ENCODE measurements around the gene STARD7.
"Not testable (repeated sequence)": the region's sequence is repeated elsewhere in the genome, so short reads cannot be mapped to it uniquely, and the experiment has no call there.

Gene STARD7

DNA sequence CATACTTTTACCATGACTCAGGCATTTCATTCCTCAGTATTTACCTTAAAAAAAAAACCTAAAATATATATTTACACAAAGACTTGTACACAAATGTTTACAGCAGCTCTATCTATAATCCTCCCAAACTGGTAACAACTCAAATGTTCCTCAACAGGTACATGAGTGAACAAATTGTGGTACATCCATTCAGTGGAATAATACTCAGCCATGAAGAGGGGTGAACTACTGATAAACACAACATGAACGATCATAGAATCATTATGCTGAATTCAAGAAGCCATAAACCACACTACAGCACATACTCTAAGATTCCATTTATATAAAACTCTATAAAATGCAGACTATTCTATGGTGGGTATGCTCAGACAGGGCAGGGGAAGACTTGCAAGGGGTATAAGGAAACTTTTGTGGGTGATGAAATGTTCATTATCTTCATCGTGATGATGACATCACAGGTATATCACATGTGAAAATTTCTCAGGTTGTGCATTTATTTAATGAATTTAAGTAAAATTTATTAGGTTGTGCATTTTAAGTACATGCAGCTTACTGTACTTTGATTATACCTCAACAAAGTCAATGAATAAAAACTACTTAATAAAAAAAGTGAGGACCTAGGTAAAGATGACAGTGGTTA lies 38.6 kb downstream of the STARD7 start:
- DNase-seq (ENCODE audit: low read depth, low spot score) = no peak
- Histone ChIP-seq H3K9me3 (ENCODE audit: low read depth, low read length) (no peaks in the 10 kb centered on the region), H3K27ac (no peak overlapping the region), H3K4me3 (no peak overlapping the region), H3K9ac (ENCODE audit: insufficient read length) (no peak overlapping the region), H3K36me3 (ENCODE audit: insufficient read depth, low read length) (no peaks in the 10 kb centered on the region)
- TF ChIP-seq POLR2AphosphoS5 (IDR thresholded peaks at IDR 0.05; ENCODE audit: borderline replicate concordance, low read depth, low read length) (no peak), FOXP2 (optimal IDR thresholded peaks at IDR 0.05; ENCODE audit: control extremely low read depth, extremely low read length, insufficient read depth) (no peak), EZH2 (IDR thresholded peaks at IDR 0.05) (no peak)

DNA sequence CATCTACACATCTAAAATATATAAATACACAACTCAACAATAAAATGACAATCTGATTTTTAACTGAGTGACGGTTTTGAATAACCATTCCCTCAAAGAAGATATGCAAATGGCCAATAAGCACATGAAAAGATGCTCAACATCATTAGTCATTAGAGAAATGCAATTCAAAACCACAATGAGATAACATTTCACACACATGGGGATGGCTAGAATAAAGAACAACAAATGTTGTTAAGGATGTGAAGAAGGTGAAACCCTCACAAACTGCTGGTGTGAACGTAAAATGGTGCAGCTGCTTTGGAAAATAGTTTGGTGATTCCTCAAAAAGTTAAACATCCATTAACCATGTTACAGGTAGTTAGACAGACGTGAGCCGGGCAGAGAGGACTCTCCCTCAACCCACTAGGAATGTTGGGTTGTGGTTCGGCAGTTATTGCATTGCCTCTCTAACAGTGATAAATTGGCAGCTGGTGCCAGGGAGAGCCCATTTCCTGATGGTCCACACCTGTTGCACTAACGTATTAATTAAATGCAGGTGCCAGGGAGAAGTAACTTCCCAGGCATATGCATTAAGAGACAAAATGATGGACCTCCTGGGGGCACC lies 41.1 kb downstream of the STARD7 start:
- no peak overlapping the region for H3K9ac ChIP-seq (ENCODE audit: insufficient read length)
- H3K36me3 ChIP-seq (ENCODE audit: insufficient read depth, low read length) = no peaks in the 10 kb centered on the region
- H3K27ac ChIP-seq = no peak overlapping the region
- no peak overlapping the region for H3K4me3 ChIP-seq
- H3K9me3 ChIP-seq (ENCODE audit: low read depth, low read length) = no peaks in the 10 kb centered on the region
- TF ChIP-seq EZH2 (IDR thresholded peaks at IDR 0.05) = no peak
- no peak for DNase-seq (ENCODE audit: low read depth, low spot score)

DNA sequence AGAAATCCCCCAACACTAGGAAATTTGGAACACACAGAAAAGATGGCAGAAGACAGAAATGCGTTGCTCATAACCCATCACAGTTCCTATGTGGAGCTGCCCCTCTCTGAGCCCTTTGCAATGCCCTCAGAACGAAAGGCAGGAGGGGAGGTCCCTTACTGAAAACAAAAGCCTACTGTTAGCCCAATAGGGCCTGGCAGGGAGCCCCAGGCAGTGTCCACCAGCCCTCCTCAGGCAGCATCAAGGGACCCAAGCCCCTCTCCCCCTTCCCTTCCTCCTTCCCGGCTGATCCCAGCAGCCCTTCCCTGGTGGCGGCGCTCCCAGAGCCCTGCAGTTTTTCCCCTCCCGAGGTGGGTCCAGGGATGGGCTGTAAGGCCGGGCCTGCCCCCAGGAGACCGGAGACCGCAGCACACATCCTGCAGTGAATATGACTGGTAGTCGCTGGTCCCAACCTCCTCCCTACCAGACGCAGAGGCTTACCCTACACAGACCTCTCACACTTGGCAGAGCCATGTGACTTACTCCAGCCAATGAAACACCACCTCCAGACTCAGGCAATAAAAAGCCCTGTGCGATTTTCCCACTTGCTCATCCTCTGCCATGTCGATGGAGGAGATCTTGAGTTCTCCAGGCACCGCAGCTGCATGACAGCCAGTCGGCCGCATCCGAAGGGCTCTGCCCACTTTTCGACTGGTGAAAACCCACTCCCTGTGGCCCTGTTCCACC lies 44.0 kb downstream of the STARD7 start:
- Histone ChIP-seq H3K9me3 (ENCODE audit: low read depth, low read length) (no peaks in the 10 kb centered on the region), H3K4me3 (no peak overlapping the region), H3K36me3 (ENCODE audit: insufficient read depth, low read length) (no peaks in the 10 kb centered on the region), H3K27ac (no peak overlapping the region), H3K9ac (ENCODE audit: insufficient read length) (no peak overlapping the region)
- TF ChIP-seq POLR2AphosphoS5 (IDR thresholded peaks at IDR 0.05; ENCODE audit: borderline replicate concordance, low read depth, low read length) (no peak), FOXP2 (optimal IDR thresholded peaks at IDR 0.05; ENCODE audit: control extremely low read depth, extremely low read length, insufficient read depth) (no peak), EZH2 (IDR thresholded peaks at IDR 0.05) (no peak)
- DNase-seq (ENCODE audit: low read depth, low spot score) = no peak

DNA sequence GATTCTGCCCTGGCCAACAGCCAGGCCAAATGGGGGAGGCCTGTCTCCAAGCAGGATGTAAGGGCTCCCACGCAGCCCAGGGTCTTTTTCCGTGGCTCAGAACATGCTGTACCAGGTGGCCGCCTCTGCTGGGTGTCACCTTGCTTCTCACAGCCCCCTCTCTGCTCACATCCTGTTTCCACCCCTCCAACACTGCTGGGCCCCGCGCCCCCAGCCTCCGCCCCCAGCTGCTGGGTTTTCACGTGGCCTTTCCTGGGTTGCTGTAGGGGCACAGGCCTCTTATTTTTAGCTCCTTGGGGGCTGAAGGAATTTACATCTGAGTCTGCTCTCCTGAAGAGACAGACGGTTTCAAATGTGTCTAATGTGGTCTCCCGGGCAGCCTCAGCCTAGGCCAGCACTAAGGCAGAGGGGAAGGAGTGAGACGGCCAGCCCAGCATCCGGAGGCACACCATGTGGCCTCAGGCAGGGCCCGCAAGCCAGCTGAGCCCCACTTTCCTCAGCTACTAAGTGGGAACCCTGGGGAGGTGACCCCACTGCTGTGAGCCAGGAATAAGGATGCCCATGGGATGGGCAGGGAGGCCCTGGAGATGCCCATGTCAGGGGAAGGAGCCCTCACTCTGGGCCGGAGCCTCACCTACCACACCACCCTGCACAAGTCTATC lies 44.7 kb downstream of the STARD7 start:
- TF ChIP-seq POLR2AphosphoS5 (IDR thresholded peaks at IDR 0.05; ENCODE audit: borderline replicate concordance, low read depth, low read length) (no peak), FOXP2 (optimal IDR thresholded peaks at IDR 0.05; ENCODE audit: control extremely low read depth, extremely low read length, insufficient read depth) (no peak), EZH2 (IDR thresholded peaks at IDR 0.05) (no peak)
- H3K9me3 ChIP-seq (ENCODE audit: low read depth, low read length) = no peaks in the 10 kb centered on the region

DNA sequence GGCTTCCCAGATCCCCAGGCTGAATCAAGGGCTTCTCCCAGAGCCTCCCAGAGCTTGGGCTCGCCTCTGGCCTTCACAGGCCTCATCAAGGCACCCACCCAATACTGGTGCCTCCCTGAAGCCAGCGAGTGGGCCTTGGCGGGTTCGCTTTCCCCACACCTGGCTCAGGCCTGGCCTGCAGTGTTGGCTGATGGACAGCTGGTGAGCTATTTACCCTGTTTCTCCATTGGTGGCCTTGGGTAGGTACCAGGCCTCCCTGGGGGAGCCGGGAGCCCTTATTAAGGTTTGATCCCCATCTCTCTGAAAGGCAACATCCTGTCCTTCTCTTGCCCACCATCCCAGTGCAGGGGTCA lies 45.2 kb downstream of the STARD7 start:
- DNase-seq (ENCODE audit: low read depth, low spot score) = no peak
- Histone ChIP-seq H3K9me3 (ENCODE audit: low read depth, low read length) (no peaks in the 10 kb centered on the region), H3K4me3 (no peak overlapping the region), H3K36me3 (ENCODE audit: insufficient read depth, low read length) (no peaks in the 10 kb centered on the region), H3K27ac (no peak overlapping the region), H3K9ac (ENCODE audit: insufficient read length) (no peak overlapping the region)
- TF ChIP-seq FOXP2 (optimal IDR thresholded peaks at IDR 0.05; ENCODE audit: control extremely low read depth, extremely low read length, insufficient read depth) (no peak), POLR2AphosphoS5 (IDR thresholded peaks at IDR 0.05; ENCODE audit: borderline replicate concordance, low read depth, low read length) (no peak), EZH2 (IDR thresholded peaks at IDR 0.05) (no peak)

More for the DNA sequence above, 44.7 kb downstream of the STARD7 start:
- H3K4me3 ChIP-seq = no peak overlapping the region
- no peaks in the 10 kb centered on the region for H3K36me3 ChIP-seq (ENCODE audit: insufficient read depth, low read length)
- no peak overlapping the region for H3K9ac ChIP-seq (ENCODE audit: insufficient read length)
- H3K27ac ChIP-seq = no peak overlapping the region
- no peak for DNase-seq (ENCODE audit: low read depth, low spot score)

DNA sequence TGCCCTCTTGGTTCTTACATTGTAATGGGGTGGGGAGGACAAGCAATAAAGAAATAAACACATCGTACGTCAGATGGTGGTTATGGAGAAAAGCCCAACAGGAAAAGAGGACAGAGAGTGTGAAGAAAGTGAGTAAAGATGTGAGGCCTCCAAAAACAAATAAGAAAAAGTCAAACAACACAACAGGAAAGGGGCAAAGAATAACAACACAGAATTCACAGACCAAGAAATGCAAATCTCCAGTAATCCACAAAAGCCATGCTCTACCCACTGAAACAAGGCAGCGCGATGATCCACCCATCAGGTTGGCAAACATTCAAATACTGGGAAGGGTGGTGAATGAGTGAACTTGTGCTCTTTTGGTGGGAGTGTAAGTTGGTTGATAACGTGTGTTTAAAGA lies 46.7 kb downstream of the STARD7 start:
- H3K27ac ChIP-seq = no peak overlapping the region
- DNase-seq (ENCODE audit: low read depth, low spot score) = no peak
- no peaks in the 10 kb centered on the region for H3K36me3 ChIP-seq (ENCODE audit: insufficient read depth, low read length)
- H3K9me3 ChIP-seq (ENCODE audit: low read depth, low read length) = no peaks in the 10 kb centered on the region
- TF ChIP-seq POLR2AphosphoS5 (IDR thresholded peaks at IDR 0.05; ENCODE audit: borderline replicate concordance, low read depth, low read length) = no peak
- no peak for TF ChIP-seq EZH2 (IDR thresholded peaks at IDR 0.05)
- no peak for TF ChIP-seq FOXP2 (optimal IDR thresholded peaks at IDR 0.05; ENCODE audit: control extremely low read depth, extremely low read length, insufficient read depth)
- H3K4me3 ChIP-seq = no peak overlapping the region
- no peak overlapping the region for H3K9ac ChIP-seq (ENCODE audit: insufficient read length)

DNA sequence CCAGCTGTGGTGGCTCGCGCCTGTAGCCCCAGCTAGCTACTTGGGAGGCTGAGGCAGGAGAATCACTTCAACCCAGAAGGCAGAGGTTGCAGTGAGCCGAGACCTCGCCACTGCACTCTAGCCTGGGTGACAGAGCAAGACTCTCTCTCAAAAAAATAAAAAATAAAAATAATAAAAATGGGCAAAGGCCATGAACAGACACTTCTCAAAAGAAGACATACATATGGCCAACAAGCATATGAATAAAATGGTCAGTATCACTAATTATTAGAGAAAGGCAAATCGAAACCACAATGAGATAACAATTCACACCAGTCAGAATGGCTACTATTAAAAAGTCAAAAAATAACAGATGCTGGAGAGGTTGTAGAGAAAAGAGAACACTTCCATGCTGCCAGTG lies 48.3 kb downstream of the STARD7 start:
- H3K9ac ChIP-seq (ENCODE audit: insufficient read length); H3K9me3 ChIP-seq (ENCODE audit: low read depth, low read length); DNase-seq (ENCODE audit: low read depth, low spot score): not testable (repeated sequence)

DNA sequence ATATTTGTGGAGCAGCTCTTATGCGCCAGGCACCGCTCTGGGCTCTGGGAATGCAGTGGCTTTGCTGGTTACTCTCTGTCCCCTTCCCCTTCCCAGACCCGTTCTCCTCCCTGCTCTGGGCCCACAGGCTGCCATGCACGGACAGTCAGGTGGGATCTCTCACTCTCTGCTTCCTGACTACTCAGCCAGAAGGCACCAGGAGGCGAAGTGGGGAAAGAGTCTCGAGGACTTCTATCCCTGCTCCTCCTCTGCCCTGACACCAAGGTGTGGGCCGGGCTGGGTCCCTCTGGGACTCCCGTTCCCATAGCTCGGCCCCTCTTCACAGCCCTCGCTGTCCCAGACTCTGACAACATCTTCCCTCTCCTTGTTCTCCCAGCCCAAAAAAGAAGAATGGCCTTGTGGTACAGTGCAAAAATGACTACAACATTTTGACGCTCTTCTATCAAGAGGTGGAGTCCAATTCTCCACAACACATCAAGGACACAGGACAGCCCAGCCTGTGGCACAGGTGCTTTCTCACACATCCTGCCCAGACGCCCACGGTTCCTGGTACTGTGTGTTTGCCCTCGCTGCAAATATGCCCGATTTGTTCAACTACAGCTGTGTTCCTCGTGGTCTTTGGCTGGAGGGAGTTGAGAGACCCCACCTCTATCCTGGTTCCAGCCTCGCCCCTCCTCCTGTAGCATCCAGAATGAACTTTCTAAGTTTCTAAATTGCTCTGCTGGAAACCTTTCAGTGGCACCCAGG lies 49.4 kb downstream of the STARD7 start:
- H3K4me3 ChIP-seq = no peak overlapping the region
- no peak overlapping the region for H3K27ac ChIP-seq
- no peaks in the 10 kb centered on the region for H3K36me3 ChIP-seq (ENCODE audit: insufficient read depth, low read length)
- no peak for DNase-seq (ENCODE audit: low read depth, low spot score)
- no peak overlapping the region for H3K9ac ChIP-seq (ENCODE audit: insufficient read length)
- no peak for TF ChIP-seq POLR2AphosphoS5 (IDR thresholded peaks at IDR 0.05; ENCODE audit: borderline replicate concordance, low read depth, low read length)
- H3K9me3 ChIP-seq (ENCODE audit: low read depth, low read length) = no peaks in the 10 kb centered on the region

More for the DNA sequence above, 48.3 kb downstream of the STARD7 start:
- H3K36me3 ChIP-seq (ENCODE audit: insufficient read depth, low read length); H3K4me3 ChIP-seq; H3K27ac ChIP-seq: not testable (repeated sequence)

Data from SK-N-MC (cell line).